Stimulated activated CD8-positive, alpha-beta memory T cell treated with anti-CD3 and anti-CD28 coated beads, Interleukin-12 subunit alpha, Interleukin-12 subunit beta, amount 100 ng/mL, for 24 hours (primary cell): Measurements from ENCODE around the gene PLAAT3.
"Not testable (repeated sequence)": the region's sequence is repeated elsewhere in the genome, so short reads cannot be mapped to it uniquely, and the experiment has no call there.

Source experiments
- DNase-seq: peaks from one replicate; pipeline ENCODE4 v3.0.0-alpha.2; 2020; ENCODE audit errors: extremely low read depth

Gene PLAAT3

GRCh38 chr11:63609536-63609935, 4.7 kb downstream of the PLAAT3 start:
- DNase-seq = no peak

GRCh38 chr11:63608353-63609345, 5.6 kb downstream of the PLAAT3 start:
- no peak for DNase-seq

GRCh38 chr11:63603180-63603518, 11.1 kb downstream of the PLAAT3 start:
- no peak for DNase-seq

GRCh38 chr11:63602290-63603179, 11.7 kb downstream of the PLAAT3 start:
- DNase-seq = not testable (repeated sequence)

- no peak for DNase-seq
Measured at GRCh38 chr11:63599211-63600122, 14.8 kb downstream of the PLAAT3 start.

- DNase-seq = no peak
Measured at GRCh38 chr11:63598556-63598955, 15.7 kb downstream of the PLAAT3 start.

GRCh38 chr11:63595296-63595695, 18.9 kb downstream of the PLAAT3 start:
- DNase-seq = no peak

- DNase-seq = no peak
Measured at GRCh38 chr11:63592975-63593395, 21.2 kb downstream of the PLAAT3 start.

- no peak for DNase-seq
Measured at GRCh38 chr11:63590024-63590788, 24.0 kb downstream of the PLAAT3 start.

- no peak for DNase-seq
Measured at GRCh38 chr11:63589000-63589399, 25.2 kb downstream of the PLAAT3 start.

- DNase-seq = no peak
Measured at GRCh38 chr11:63586451-63587166, 27.6 kb downstream of the PLAAT3 start.

GRCh38 chr11:63583357-63583677, 30.9 kb downstream of the PLAAT3 start:
- DNase-seq = no peak

GRCh38 chr11:63581224-63581623, 33.0 kb downstream of the PLAAT3 start:
- DNase-seq = not testable (repeated sequence)

- not testable (repeated sequence) for DNase-seq
Measured at GRCh38 chr11:63578882-63579281, 35.4 kb downstream of the PLAAT3 start.

GRCh38 chr11:63574856-63575602, 39.2 kb downstream of the PLAAT3 start:
- no peak for DNase-seq

- DNase-seq = no peak
Measured at GRCh38 chr11:63573881-63574855, 40.1 kb downstream of the PLAAT3 start.

GRCh38 chr11:63572026-63572688, 42.1 kb downstream of the PLAAT3 start:
- DNase-seq = no peak

- no peak for DNase-seq
Measured at GRCh38 chr11:63569570-63569969, 44.7 kb downstream of the PLAAT3 start.
